ENCODE measurements around the gene DNAJB13.

- TF ChIP-seq CTCF (IDR thresholded peaks at IDR 0.05) (no peak), POLR2A (IDR thresholded peaks at IDR 0.05) (no peak), EP300 (IDR thresholded peaks at IDR 0.05) (no peak)
These were observed 914 bp upstream of the DNAJB13 start for GRCh38 chr11:73949912-73950311.
